ENCODE data around the gene CDC14A. TPM values are rescaled to one million over a fixed set of nuclear protein-coding genes. Genes with fewer than 3 reads are reported as not detected.

Gene CDC14A
- total and polyA plus RNA-seq, 12 donors, result 0.85 to 19.2 (median 4.1) TPM

DNA sequence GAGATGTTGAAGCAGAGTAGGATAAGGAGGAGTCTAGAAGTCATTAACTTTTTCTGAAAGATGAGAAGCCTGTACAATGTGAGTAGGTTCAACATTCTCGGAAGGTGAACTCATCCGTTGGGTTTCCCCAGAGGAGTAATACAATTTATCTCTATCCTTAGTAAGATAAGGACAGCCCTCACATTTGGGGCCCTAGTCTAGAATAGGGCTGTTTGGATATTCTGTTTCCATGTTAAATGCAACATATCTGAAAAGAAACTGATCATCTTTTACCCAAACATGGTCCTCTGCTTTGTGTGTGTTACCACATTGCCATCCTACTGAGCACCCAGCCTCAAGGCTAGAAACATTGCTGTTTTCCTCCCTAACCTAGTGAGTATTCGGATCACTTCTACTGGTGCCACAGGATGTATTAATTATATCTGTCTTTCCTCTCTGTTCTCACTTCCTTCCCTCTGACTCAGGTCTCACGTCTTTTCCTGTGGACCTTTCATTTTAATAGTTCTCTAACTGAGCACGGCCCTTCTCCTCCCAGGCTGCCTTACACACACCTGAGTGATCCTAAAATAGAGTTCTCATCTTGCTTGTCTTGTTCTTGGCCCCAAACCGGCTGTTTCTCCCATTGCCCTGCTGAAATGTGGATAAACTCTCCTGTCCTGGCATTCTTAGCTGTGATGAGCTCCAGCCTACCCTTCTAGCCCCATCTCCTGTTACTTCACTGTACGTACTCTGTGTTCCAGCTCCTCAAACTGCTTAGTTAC is 91.7 kb downstream of the CDC14A start:
- 61 to 72% (median 66%) methylated on average over 7 of the region's 7 CpGs for WGBS, 4 donors
- Histone ChIP-seq H3K9me3 (replicated peaks in 1 of 3) (no peaks in the 10 kb centered on the region), H3K27me3 (no peaks in the 10 kb centered on the region), H3K27ac (peak overlapping the region in 1 of 5 donors; percentile 18), H3K4me3 (no peak overlapping the region), H3K36me3 (replicated peaks in 1 of 2) (no peaks in the 10 kb centered on the region), H3K4me1 (replicated peaks in 1 of 2) (no peaks in the 10 kb centered on the region)
- intact Hi-C loops (cut with DNase I), result no loop called here
- no peak for DNase-seq
- TF ChIP-seq POLR2A (IDR thresholded peaks at IDR 0.05), result no peak
- TF ChIP-seq, protein P1, sequence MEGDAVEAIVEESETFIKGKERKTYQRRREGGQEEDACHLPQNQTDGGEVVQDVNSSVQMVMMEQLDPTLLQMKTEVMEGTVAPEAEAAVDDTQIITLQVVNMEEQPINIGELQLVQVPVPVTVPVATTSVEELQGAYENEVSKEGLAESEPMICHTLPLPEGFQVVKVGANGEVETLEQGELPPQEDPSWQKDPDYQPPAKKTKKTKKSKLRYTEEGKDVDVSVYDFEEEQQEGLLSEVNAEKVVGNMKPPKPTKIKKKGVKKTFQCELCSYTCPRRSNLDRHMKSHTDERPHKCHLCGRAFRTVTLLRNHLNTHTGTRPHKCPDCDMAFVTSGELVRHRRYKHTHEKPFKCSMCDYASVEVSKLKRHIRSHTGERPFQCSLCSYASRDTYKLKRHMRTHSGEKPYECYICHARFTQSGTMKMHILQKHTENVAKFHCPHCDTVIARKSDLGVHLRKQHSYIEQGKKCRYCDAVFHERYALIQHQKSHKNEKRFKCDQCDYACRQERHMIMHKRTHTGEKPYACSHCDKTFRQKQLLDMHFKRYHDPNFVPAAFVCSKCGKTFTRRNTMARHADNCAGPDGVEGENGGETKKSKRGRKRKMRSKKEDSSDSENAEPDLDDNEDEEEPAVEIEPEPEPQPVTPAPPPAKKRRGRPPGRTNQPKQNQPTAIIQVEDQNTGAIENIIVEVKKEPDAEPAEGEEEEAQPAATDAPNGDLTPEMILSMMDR (IDR thresholded peaks at IDR 0.05), result no peak

DNA sequence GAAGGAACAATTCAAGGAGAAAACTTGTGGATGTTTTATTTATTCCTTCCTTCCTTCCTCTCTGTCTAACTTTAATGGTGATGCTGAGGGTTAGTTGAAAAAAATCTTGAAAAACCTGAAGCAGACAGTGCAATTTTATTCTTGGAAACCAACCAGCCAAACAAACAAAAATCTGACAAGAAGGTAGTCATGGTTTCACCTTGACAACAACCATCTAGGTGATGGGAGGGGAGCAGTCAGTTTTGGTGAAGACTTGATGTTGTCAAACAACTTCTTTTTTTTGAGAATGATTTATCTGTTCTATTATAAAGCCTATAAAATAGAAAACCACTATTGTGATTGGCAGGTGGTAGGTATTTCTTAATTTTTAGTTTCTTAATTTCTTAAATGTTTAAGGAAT is 93.3 kb downstream of the CDC14A start:
- Histone ChIP-seq H3K9me3 (replicated peaks in 1 of 3) (no peaks in the 10 kb centered on the region), H3K27ac (no peak overlapping the region), H3K27me3 (no peaks in the 10 kb centered on the region), H3K4me3 (no peak overlapping the region), H3K4me1 (replicated peaks in 1 of 2) (no peaks in the 10 kb centered on the region), H3K36me3 (replicated peaks in 1 of 2) (no peaks in the 10 kb centered on the region)
- no peak for DNase-seq
- no peak for TF ChIP-seq POLR2A (IDR thresholded peaks at IDR 0.05)
- TF ChIP-seq, protein P1 (IDR thresholded peaks at IDR 0.05), result no peak
- intact Hi-C loops (cut with DNase I), result no loop called here

DNA sequence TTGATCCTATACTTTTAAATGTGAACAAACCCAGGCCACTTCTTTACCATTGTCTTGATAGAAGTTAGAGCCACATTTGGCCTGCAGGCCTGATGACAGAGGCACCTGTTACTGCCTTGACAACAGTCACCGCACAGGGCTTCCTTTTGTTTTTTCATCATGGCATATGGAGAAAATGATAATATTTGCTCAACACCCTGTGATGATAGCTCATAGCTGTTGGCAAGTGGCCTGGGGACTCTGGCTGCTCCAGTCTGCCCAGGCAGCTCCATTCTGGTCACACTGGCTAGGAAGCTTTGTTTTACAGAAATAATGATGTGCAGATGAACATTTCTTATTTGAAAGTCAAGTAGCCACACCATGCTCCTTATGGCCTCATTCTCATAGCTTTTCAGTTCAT is 96.1 kb downstream of the CDC14A start:
- Histone ChIP-seq H3K36me3 (replicated peaks in 1 of 2) (no peaks in the 10 kb centered on the region), H3K9me3 (replicated peaks in 1 of 3) (no peaks in the 10 kb centered on the region), H3K27me3 (no peaks in the 10 kb centered on the region), H3K4me1 (replicated peaks in 1 of 2) (no peaks in the 10 kb centered on the region), H3K4me3 (no peak overlapping the region), H3K27ac (no peak overlapping the region)
- no peak for DNase-seq
- intact Hi-C loops (cut with DNase I), result no loop called here
- no peak for TF ChIP-seq POLR2A (IDR thresholded peaks at IDR 0.05)
- TF ChIP-seq, protein P1 (IDR thresholded peaks at IDR 0.05), result no peak
- 86 to 98% (median 89%) methylated on average over 1 of the region's 1 CpG for WGBS, 4 donors

DNA sequence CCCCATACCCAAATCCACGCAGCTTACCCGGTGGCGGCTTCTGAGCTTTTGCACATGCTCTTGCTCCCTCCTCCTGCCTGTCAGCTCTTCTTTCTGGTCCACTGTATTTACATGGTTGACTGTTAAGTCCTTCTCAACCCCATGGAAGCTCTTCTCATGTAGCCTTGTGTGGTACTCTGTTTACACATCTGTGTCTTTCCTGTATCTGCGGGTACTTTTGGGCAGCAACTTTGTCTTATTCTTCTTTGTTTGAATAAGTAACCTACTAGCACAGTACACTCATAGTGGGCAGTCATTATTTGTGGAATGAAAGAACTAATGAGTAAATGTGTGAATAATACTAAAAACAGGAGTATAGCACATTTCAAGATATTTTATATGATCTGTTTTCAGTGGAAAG is 97.2 kb downstream of the CDC14A start:
- no peak overlapping the region for H3K27ac ChIP-seq
- no peak for DNase-seq
- no peaks in the 10 kb centered on the region for H3K9me3 ChIP-seq (replicated peaks in 1 of 3)
- TF ChIP-seq POLR2A (IDR thresholded peaks at IDR 0.05), result no peak
- TF ChIP-seq, protein P1 (IDR thresholded peaks at IDR 0.05), result no peak
- H3K36me3 ChIP-seq (replicated peaks in 1 of 2), result no peaks in the 10 kb centered on the region
- intact Hi-C loops (cut with DNase I), result no loop called here
- H3K27me3 ChIP-seq, result no peaks in the 10 kb centered on the region
- 71 to 96% (median 87%) methylated on average over 4 of the region's 4 CpGs for WGBS, 4 donors
- no peaks in the 10 kb centered on the region for H3K4me1 ChIP-seq (replicated peaks in 1 of 2)
- no peak overlapping the region for H3K4me3 ChIP-seq

All from adrenal gland (tissue), 12 donors.